RPMI8226 (cell line): ENCODE measurements around the gene DERA.
"Not testable (repeated sequence)": the region's sequence is repeated elsewhere in the genome, so short reads cannot be mapped to it uniquely, and the experiment has no call there.

Source experiments
- DNase-seq: peaks from one replicate; pipeline ENCODE4 v3.0.0-alpha.2; 2015

Gene DERA

GRCh38 chr12:15971211-15971610 is 60.1 kb downstream of the DERA start:
- no peak for DNase-seq

DNA sequence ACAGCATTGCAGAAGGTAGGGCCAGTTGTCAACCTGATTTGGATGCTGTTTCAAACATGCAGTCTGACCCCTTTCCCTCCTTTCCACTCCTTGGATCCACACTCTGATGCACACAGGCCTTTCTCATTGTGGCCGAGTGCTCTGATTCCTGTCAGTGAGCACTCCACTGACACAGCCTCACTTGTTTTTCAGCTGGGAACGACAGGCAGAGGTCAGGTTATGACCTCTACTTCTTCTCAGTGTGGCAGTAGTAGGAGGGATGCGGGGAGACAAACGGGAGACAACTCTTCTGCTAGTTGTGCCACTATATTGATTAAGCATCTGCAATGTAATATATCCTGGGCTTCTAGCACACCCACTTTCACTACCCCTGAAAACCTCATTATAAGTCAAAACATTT is 61.8 kb downstream of the DERA start:
- DNase-seq, result no peak

- DNase-seq, result no peak
Observed at GRCh38 chr12:15977999-15978951, 67.1 kb downstream of the DERA start.

DNA sequence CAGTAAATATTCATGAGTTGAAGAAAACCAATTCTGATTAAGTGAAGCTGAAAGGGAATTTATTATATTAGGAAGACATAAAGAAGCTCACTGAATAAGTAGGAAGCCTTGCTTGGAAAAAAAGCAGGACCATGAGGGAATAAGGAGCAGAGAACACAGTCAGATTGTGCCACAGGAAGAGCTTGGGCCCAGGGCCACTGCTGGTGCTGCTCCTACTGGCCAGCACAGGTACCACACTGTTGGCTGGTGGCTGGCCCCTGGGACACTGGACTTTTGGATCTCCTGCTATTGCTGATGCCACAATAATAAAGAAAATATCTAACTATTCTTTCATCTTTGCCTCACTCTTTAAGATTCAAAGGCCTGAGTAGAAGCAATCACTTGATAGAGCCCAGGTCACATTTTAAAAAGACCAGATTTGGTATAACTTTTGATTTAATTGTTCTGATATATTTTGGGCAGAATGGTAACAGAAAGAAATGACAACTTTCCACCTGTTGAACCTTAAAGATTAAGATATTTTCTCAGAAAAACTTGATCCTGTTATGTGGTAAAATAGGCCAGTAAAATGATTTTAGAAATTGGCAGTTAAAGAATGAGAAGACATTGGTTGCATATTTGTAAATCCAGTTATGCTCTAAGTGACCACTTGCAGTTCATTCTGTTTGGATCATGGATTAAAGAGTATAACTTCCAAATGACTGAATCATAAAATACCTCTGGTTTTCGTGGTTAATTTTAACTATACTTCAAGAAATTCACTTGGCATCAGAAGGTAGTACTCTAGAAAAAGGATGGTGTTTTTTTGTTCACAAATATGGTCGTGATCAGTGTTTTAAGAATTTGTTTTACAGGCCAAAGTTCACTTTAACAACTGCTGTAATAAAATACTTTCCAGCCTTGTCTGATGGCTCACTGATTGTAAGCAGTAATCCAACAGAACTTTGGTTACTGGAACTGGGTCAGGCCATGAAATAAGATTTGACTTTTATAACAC is 68.3 kb downstream of the DERA start:
- DNase-seq, result peak; percentile 29

DNA sequence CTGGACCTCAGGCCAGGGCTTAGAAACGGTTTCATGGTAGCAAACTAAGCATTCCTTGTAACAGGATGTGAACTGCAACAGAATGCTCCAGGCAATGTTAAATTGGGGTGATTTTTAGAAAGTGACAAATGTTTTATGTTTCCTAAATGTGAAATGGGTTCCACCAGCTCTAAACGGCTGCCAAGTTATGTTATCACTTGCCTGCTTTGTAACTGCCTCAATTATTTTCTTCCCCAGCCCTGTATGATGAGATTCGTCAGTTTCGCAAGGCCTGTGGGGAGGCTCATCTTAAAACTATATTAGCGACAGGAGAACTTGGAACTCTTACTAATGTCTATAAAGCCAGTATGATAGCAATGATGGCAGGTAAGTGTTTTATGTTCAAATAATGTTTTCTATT is 70.9 kb downstream of the DERA start:
- no peak for DNase-seq

DNA sequence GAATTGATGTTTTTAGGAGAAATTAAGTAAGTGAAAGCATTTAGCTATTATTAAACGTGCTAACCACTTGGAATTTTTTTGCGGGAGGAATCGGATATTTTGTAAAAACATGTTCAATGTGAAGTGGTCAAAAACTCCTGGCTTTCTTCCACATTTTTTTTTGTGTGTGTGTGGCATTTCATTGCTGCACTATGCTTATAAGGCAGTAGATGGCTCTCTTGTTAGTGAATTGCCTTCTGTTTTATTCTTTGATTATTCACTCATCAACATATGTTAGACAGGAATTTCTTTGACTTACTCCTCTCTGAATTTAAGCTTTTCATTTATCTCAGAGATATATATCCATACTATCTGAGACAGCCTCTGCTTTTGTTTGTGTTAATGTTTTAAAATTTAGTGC is 71.3 kb downstream of the DERA start:
- peak; percentile 7 for DNase-seq

GRCh38 chr12:15982921-15983320 is 71.8 kb downstream of the DERA start:
- DNase-seq, result no peak

GRCh38 chr12:15984097-15984800 is 73.1 kb downstream of the DERA start:
- no peak for DNase-seq

- DNase-seq, result no peak
Observed at GRCh38 chr12:15984963-15985362, 73.8 kb downstream of the DERA start.

GRCh38 chr12:15987696-15988095 is 76.6 kb downstream of the DERA start:
- DNase-seq, result no peak

DNA sequence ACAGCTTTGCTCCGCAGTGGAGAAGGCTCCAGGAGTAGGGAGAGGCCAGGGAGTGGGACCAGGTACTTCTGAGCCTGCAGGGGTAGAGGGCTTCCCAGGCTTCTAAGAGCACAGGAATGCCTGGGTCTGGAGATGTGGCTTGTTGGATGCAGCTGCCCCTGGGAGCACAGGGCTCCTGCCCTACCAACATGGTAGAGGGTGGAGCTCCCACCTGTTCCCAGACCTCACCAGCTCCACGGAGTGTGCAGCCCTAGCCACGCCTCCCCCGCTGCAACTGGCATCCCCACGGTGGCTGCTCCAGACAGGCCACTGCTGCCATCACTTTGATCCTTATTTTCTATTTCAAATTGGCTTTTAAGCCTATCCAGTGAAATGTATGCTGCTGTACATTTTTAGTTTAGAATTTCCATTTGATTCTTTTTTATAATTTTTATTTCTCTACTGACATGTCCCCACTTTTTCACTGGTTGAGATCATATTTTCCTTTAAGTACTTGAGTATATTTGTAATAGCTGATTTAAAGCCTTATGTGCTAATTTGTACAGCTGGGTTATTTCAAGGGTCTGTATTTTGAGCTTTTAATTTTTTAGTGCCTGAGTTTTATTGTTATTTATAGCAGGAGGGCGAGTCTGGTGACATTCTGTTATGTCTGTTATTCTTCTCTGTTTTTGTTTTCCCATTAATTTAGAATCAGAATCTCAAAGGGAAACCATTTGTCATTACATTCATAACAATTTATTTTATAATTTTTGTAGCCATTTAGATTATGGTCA is 78.0 kb downstream of the DERA start:
- no peak for DNase-seq

DNA sequence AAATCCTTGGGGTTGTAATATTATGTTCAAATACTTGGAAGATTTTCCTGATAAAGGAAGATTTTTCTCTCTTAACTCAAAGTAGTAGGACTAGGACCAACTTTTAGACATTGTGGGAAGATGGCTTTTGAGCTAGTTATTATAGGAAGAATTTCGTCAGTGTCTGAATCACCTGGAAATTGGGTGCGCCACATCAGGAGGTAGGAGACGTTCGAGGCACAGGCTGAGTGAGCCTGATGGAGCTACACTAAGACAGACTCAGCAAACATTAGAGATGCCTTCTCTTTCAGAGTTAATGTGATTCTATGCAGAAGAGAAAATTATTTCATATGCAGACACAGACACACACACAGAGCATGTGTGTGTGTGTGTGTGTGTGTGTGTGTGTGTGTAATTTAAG is 84.7 kb downstream of the DERA start:
- no peak for DNase-seq

DNA sequence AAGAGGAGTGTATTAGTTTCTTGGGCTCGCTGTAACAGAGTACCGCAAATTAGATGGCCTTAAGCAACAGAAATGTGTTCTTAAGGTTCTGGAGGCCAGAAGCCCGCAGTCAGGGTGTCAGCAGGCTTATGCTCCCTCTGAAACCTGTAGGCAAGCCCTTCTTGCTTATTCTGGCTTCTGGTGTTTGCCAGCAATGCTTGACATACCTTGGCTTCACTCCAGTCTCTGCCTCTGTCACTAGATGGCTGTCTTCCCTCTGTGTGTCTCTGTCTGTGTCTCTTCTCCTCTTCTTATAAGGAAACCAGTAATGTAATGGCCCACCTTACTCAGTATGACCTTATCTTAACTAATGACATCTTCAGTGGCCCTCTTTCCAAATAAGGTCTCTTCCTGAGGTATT is 85.1 kb downstream of the DERA start:
- DNase-seq, result peak; percentile 10

DNA sequence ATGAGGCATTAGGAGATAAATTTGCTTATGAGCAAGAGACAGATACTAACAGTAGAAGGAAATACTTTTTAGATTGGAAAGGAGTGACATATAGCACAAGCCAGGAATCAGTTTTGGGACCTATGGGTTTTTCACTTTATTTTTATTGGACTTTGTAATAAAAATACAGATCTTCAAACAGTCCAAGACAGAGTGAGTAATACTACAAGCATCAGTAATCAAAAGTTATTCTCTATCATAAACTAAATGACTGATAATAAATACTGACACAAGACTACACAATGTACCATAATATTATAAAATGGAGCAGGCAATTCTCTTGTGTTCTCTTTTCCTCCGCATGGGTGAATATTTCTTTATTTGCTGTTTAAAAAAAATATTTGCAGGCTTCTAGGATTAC is 85.8 kb downstream of the DERA start:
- no peak for DNase-seq

GRCh38 chr12:15997910-15998309 is 86.8 kb downstream of the DERA start:
- DNase-seq, result no peak

- DNase-seq, result no peak
Observed at GRCh38 chr12:16002880-16003279, 91.7 kb downstream of the DERA start.

GRCh38 chr12:16003460-16003859 is 92.3 kb downstream of the DERA start:
- DNase-seq, result peak; percentile 7

- no peak for DNase-seq
Observed at GRCh38 chr12:16006752-16007151, 95.6 kb downstream of the DERA start.

DNA sequence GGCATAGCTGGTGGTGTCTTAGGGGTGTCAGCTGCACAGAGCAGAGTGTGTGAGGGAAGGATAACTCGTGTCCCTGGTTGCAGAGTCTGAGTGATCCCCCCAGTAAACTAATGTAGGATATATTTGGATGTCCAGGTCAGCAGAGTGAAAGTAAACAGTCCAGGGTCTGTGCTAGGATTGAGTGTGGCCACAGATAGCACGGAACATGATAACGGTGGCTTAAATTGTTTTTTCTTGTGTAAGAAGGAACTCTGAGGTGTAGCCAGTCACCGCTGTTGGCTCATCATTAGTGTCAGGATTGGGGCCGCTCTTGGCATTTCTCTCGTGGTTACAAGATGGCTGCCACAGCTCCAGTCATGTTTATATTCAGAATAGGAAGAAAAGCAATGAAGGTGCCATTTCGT is 97.3 kb downstream of the DERA start:
- no peak for DNase-seq

- DNase-seq, result no peak
Observed at GRCh38 chr12:16012117-16012516, 101.0 kb downstream of the DERA start.

DNA sequence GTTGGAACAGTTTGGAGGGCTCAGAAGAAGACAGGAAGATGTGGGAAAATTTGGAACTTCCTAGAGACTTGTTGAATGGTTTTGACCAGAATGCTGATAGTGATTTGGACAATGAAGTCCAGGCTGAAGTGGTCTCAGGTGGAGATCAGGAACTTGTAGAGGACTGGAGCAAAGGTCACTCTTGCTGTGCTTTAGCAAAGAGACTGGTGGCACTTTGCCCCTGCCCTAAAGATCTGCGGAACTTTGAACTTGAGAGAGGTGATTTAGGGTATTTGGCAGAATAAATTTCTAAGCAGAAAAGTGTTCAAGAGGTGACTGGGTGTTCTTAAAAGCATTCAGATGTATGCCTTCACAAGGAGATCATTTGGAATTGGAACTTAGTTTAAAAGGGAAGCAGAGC is 102.6 kb downstream of the DERA start:
- not testable (repeated sequence) for DNase-seq

- not testable (repeated sequence) for DNase-seq
Observed at GRCh38 chr12:16014394-16014793, 103.3 kb downstream of the DERA start.
